Brain microvascular endothelial cell (primary cell): ENCODE measurements around the gene FXYD4.

Experiments used
- DNase-seq: peaks from one replicate; pipeline ENCODE4 v3.0.0-alpha.2; 2020
- H3K27ac ChIP-seq: fragments of 250-450 bp; sonication (Bioruptor Pico); 2 replicates; pipeline ENCODE4 v1.5.1; 2020; ENCODE audit warnings: mild to moderate bottlenecking, moderate library complexity
- H3K27me3 ChIP-seq: fragments of 250-450 bp; sonication (Bioruptor Pico); replicated peaks from 2 replicates; pipeline ENCODE4 v1.5.1; 2020; ENCODE audit warnings: mild to moderate bottlenecking
- H3K36me3 ChIP-seq: fragments of 250-450 bp; sonication (Bioruptor Pico); replicated peaks from 2 replicates; pipeline ENCODE4 v1.5.1; 2020; ENCODE audit warnings: mild to moderate bottlenecking
- H3K4me3 ChIP-seq: 2 replicates; pipeline ENCODE4 v1.5.1; 2011; ENCODE audit warnings: low read depth, mild to moderate bottlenecking, control low read depth, low read length, moderate library complexity
- in situ Hi-C: cut with HindIII; loops from 2 replicates; pipeline ENCODE4 v1.10.0; 2017; ENCODE audit warnings: low sequenced_read_pairs, low pct_ligation_motif_present
- TF ChIP-seq, protein P1 (sequence below): IDR thresholded peaks from 2 replicates; pipeline ENCODE4 v1.5.1; 2011; ENCODE audit warnings: low read depth, mild to moderate bottlenecking, moderate library complexity, low read length, control low read depth, inconsistent platforms; ENCODE audit errors: missing control alignments

The FXYD4 gene, protein sequence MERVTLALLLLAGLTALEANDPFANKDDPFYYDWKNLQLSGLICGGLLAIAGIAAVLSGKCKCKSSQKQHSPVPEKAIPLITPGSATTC

DNA sequence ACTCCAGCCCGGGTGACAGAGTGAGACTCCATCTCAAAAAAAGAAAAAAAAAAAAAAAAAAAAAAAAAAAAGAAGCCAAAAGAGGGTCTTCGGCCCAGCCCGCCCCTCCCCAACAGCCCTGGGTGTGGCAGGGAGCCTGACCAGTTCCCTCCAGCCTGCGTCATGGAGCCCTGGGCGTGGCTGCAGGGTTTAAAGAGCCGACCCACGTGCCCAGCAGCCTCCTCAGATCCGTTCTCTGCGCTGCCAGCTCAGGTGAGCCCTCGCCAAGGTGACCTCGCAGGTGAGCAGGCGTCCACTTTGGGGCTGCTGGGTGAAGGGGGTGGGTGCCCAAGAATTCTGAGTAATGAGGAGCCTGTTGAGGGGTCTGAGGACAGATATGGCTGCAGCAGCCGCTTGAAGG is at the start of gene FXYD4:
TSS of gene FXYD4 (plus strand) at position 219 of the 400 bp plus-strand sequence. CDS start 2,111 bp downstream, outside the sequence.
- TF ChIP-seq, protein P1, sequence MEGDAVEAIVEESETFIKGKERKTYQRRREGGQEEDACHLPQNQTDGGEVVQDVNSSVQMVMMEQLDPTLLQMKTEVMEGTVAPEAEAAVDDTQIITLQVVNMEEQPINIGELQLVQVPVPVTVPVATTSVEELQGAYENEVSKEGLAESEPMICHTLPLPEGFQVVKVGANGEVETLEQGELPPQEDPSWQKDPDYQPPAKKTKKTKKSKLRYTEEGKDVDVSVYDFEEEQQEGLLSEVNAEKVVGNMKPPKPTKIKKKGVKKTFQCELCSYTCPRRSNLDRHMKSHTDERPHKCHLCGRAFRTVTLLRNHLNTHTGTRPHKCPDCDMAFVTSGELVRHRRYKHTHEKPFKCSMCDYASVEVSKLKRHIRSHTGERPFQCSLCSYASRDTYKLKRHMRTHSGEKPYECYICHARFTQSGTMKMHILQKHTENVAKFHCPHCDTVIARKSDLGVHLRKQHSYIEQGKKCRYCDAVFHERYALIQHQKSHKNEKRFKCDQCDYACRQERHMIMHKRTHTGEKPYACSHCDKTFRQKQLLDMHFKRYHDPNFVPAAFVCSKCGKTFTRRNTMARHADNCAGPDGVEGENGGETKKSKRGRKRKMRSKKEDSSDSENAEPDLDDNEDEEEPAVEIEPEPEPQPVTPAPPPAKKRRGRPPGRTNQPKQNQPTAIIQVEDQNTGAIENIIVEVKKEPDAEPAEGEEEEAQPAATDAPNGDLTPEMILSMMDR = no peak
- in situ Hi-C loops = no loop called here
- Histone ChIP-seq H3K27me3 (no peaks in the 10 kb centered on the region), H3K4me3 (no peak within 1 kb of the TSS), H3K27ac (no peak within 1 kb of the TSS), H3K36me3 (no peaks in the 10 kb centered on the region)
- DNase-seq = no peak

DNA sequence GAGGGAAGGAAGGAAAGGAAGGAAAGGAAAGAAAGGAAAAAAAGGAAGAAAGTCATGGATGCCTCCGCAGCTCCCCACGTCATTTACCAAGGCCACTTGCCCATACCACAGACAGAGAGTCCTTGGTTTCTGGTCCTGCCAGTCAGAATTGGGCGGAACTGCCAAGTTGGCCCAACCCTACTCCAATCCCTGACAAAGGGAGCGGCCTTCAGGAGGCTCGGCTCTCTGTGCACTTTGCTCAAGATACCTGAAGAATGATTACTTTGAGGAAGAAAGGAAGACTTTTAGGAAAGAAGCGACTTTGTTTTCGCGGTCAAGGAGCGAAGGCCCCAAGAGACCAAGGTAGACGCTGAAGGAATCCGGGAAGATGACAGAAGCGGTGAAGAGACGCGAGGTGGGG is 49.1 kb upstream of the FXYD4 start:
- peak overlapping the region; percentile 30 for H3K4me3 ChIP-seq
- H3K27ac ChIP-seq = no peak overlapping the region
- in situ Hi-C loops = no loop called here
- no peaks in the 10 kb centered on the region for H3K36me3 ChIP-seq
- TF ChIP-seq, protein P1 = no peak
- H3K27me3 ChIP-seq = no peaks in the 10 kb centered on the region
- no peak for DNase-seq

DNA sequence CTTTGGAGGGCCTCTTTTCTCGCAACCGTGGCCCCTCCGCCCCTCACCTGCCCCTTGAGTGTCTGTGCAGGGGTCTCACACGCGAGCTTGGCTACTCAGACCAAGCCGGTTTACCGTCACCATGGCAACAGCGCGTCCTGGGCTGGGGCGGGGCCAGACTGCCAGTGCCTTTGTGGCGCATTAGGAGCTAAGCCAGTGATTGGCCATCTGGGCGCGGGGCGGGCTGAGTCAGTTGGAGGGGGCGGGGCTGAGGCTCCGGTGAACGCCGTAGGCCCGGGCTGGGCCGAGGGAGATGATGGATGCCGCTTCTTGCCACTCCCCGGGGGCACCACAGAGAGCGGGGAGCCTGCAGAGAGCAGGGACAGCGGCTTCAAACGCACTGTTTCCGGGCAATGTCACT is 48.7 kb upstream of the FXYD4 start:
- peak overlapping the region; percentile 45 for H3K4me3 ChIP-seq

DNA sequence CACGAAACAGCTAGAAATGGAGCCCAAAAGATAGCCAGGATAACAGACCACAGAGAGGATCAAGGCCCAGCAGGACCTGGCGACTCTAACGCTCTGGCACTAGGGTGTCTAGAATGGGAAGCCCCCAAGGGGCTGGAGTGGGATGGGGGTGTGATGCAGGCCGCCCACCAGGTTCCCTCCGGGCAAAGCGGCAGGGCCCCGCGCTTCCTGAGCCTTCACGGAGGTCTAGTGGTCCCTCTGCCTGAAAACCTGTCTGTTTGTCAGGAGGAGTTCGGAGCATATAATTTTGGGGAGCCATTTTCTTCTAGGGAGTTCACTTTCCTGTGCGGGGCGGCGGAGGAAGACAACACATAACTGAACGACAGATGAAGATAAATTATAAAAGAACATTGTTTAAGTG is 48.2 kb upstream of the FXYD4 start:
- Histone ChIP-seq H3K36me3 (no peaks in the 10 kb centered on the region), H3K4me3 (peak overlapping the region; percentile 45), H3K27ac (no peak overlapping the region), H3K27me3 (no peaks in the 10 kb centered on the region)
- TF ChIP-seq, protein P1 = no peak
- in situ Hi-C loops = no loop called here
- DNase-seq = no peak

More for the DNA sequence above, 48.7 kb upstream of the FXYD4 start:
- Histone ChIP-seq H3K27ac (no peak overlapping the region), H3K36me3 (no peaks in the 10 kb centered on the region), H3K27me3 (no peaks in the 10 kb centered on the region)
- in situ Hi-C loops = no loop called here
- peak; percentile 88 for DNase-seq
- TF ChIP-seq, protein P1 = no peak

DNA sequence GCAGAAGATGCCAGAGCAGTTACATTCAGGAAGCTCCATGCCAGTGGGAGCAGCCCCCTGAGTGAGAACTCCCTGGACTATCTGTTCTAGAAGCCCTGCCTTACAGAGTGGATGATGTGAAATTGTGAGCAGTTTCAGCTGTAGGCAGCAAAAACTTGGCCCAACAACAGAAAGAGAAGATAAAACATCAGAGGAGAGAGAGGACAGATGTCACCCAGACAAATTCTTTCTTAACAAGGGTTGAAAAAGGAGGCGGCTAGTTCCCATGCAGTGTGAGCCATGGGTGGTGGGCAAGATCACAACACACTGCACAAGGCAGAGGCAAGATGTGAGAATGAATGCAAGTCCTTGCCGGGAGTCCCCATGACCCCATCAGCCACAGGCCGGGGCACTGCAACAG is 46.6 kb upstream of the FXYD4 start:
- H3K27ac ChIP-seq = no peak overlapping the region
- in situ Hi-C loops = no loop called here
- no peaks in the 10 kb centered on the region for H3K36me3 ChIP-seq
- H3K4me3 ChIP-seq = no peak overlapping the region
- H3K27me3 ChIP-seq = no peaks in the 10 kb centered on the region
- DNase-seq = no peak
- TF ChIP-seq, protein P1 = no peak

DNA sequence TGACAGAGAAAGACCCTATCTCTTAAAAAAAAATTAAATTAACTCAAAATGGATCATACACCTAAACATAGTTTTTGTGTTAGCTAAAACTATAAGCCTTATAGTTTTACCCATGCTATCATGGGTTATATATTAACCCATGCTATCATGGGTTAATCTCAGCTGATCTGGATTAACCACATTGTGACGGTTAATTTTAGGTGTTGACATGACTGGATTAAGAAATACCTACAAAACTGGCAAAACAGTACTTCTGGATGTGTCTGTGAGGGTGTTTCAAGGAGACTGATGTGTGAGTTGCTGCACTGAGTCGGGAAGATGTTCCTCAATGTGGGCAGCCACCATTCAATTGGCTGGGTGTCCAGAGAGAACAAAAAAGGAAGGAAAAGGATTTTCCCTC is 44.3 kb upstream of the FXYD4 start:
- Histone ChIP-seq H3K27ac (no peak overlapping the region), H3K36me3 (no peaks in the 10 kb centered on the region), H3K4me3 (no peak overlapping the region), H3K27me3 (no peaks in the 10 kb centered on the region)
- TF ChIP-seq, protein P1 = no peak
- DNase-seq = no peak
- in situ Hi-C loops = no loop called here
